GM12891 (cell line): ENCODE measurements around the gene F8.

Experiments used
- POLR2A ChIP-seq: IDR thresholded peaks from 2 replicates; pipeline ENCODE4 v1.6.1; 2011; ENCODE audit warnings: low read depth, low read length, control low read depth
- POU2F2 ChIP-seq: IDR thresholded peaks from 2 replicates; pipeline ENCODE4 v1.6.1; 2011; ENCODE audit warnings: low read depth, mild to moderate bottlenecking, control low read depth, low read length, moderate library complexity
- SPI1 ChIP-seq: IDR thresholded peaks from 2 replicates; pipeline ENCODE4 v1.6.1; 2011; ENCODE audit warnings: low read depth, low read length, control low read depth
- TAF1 ChIP-seq: IDR thresholded peaks from 2 replicates; pipeline ENCODE4 v1.6.1; 2011; ENCODE audit warnings: low read depth, low read length, control low read depth

DNA sequence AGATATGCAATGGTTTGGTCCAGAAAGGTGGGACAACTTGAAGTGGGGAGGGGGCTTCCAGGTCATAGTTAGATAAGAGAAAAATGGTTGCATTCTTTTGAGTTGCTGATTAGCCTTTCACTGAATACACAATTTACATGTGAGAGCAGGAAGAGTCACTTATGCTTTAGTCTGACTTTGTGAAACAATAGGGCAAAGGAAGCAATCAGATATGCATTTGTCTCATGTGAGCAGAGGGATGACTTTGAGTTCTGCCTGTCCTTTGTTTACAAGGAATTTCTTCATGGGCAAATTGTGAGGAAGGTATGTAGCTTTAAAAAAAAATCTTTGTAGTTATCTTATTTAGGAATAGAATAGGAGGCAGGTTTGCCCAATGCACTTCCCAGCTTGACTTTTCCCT, 201.0 kb downstream of the F8 start:
- no peak for TF ChIP-seq POU2F2
- TF ChIP-seq POLR2A = no peak
- TF ChIP-seq SPI1 = no peak
- TF ChIP-seq TAF1 = no peak
